GM21529 (cell line): ENCODE results near the gene DNAI2.

Experiments used
- ATAC-seq: cut with Tn5 transposase; IDR thresholded peaks from one replicate; pipeline ENCODE4 v1.9.1; 2021; ENCODE audit not compliant: unreplicated experiment

DNAI2 gene

DNA sequence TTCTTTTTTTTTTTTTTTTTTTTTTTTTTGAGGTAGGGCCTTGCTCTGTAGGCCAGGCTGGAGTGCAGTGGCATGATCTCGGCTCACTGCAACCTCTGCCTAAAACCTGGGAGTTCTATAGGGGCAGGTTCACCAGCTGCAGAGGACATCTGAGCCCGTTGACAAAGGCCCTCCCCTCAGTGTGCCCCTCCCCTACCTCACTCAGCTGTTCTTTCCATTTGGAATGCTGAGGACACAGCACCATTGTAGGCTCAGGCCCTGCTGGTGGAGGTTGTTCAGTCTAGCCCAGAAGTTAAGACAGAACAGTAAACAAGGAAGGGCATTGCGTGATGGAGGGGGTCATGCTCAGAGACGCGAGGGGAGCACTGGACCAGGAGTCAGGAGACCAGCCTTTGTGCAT lies 30.1 kb downstream of the DNAI2 start:
- no peak for ATAC-seq

GRCh38 chr17:74305865-74306654 lies 32.0 kb downstream of the DNAI2 start:
- no peak for ATAC-seq

DNA sequence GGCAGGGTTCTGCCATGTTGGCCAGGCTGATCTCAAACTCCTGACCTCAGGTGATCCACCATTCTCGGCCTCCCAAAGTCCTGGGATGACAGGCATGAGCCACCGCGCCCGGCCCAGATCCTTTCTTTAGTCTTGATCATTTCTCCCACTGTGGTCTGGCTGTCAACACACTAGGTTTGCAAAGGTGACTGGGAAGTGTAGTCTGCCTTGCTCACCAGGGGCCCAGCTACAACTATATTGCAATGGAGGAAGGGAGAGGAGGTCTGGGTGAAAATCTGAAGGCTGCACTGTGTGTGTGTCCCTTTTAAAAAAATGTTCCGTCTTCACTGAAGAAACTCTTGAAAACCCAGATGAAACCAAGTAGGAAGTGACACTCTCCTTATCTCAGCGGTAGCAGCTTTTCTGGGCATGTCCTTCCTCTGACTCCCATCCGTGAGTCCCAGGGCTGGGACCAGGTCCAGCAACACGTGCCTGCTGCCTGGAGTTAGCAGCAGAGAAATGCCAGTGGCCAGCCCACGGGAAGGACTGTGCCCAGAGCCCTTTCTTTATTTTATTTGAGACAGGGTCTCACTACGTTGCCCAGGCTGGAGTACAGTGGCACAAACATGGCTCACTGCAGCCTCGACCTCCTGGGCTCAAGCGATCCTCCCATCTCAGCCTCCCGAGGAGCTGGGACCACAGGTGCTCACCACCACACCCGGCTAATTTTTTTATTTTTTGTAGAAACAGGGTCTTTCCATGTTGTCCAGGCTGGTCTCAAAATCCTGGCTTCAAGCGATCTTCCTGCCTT lies 34.1 kb downstream of the DNAI2 start:
- ATAC-seq, result no peak

DNA sequence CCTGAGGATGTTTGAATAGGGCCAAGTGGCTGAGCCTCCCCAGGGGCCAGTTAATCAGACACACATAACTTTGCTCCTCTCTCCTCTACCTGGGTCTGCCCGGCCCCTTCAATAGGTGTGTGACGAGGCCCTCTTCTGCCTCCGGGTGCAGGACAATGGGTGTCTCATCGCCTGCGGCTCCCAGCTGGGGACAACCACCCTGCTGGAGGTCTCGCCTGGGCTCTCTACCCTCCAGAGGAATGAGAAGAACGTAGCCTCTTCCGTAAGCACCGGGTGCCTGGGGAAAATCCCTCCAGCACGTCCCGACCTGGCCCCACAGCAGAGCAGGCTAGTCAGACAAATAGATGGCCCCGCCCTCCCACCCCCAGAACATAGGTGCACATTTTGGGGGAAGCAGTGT lies 35.9 kb downstream of the DNAI2 start:
- ATAC-seq, result no peak

- ATAC-seq, result no peak
These were observed 40.8 kb downstream of the DNAI2 start for GRCh38 chr17:74314877-74315276.

DNA sequence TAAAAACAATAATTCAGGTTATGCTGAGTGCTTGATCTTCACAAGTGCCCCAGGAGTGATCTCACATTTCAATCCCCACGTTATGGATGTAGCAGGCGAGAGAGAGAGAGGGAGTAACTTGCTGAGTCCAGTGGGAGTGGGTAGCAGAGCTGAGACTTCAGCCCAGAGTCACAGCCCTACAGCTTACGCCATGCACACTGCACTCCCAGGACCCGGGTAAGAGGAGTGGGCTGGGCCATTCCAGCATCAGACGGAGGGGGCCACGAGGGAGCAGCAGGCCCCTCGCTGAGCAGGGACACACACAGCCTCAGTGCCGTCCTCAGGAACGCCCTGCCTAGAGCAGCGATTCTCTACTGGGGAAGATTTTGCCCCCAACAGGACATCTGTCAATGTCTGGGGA lies 42.2 kb downstream of the DNAI2 start:
- ATAC-seq, result no peak

DNA sequence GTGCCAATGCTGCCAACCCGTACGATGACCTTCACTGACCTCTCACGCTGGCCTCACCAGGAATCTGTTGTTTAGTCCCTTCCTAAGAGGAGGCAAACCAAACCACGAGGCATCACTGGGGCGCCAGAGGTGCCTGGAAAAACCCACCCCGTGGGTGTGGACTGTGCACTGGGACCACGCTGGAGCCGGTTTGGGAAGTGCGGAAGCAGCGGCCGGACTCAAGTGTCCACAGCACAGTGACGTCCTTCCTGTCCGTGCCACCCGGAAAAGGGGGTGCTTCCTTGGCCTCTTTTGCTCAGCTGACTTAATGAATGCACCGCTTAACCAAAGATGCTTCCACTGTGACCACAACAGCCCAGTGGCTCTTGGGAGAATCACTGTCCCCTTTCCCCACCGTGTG lies 43.0 kb downstream of the DNAI2 start:
- ATAC-seq, result no peak

DNA sequence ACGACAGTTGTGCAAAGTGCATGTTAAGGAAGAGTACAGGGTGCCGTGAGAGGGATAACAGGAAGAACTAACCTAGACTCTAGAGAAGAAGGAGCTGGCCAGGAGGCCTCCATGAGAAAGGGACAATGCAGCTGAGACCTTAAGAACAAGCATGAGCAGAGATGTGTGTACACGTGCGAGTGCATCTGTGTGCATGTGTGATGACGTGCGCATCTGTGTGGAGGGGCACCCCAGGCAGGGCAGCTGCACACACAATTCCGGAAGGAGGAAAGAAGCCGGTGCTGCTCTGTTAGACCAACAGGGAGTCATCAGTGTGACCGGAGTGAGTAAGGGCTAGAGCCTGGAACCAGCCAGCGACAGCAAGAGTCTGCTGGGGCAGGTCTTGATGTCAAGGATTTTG lies 44.4 kb downstream of the DNAI2 start:
- ATAC-seq, result no peak

- ATAC-seq, result no peak
These were observed 50.5 kb downstream of the DNAI2 start for GRCh38 chr17:74324521-74324920.

GRCh38 chr17:74325376-74325742 lies 51.3 kb downstream of the DNAI2 start:
- no peak for ATAC-seq

GRCh38 chr17:74325743-74326379 lies 51.8 kb downstream of the DNAI2 start, which contains the start of gene KIF19:
TSS of gene KIF19 (plus strand) at chr17:74326226. CDS start at chr17:74326350, 124 bp downstream.
- ATAC-seq, result peak; percentile 47

- no peak for ATAC-seq
These were observed 52.5 kb downstream of the DNAI2 start for GRCh38 chr17:74326506-74326905.

DNA sequence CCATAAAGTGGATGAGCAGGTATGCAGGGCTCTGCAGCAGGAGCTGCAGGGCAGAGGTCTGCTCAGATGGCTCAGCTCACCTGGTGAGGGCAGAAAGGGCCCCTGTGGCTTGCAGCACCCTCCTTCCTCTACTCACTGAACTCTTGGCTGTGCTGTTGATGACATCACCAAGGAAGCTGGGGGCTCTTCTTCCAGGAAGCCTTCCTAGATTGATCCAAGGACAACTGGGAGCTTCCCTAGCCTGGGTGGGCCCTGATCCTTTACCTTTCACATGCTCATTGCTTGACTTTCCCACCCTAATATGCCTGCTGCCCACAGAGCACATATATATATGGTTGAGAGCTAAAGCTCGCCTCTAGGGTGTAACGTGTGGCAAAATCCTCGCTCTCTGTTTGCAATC lies 54.5 kb downstream of the DNAI2 start:
- ATAC-seq, result no peak

DNA sequence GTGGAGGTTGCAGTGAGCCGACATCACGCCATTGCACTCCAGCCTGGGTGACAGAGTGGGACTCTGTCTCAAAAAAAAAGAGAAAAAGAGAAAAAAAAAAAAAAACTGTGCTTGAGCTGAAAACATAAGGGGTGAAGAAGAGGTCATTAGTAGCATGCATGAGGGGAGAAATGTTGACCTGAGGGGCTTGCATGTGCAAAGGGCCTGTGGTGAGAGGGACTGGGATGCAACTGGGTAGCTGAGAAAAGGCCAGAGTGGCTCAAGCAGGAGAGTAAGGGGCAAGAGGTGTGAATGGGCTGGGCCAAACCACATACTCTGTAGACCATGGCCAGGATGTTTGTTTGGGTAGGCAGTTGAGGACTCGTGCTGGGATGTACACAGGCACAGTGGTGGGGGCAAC lies 55.3 kb downstream of the DNAI2 start:
- ATAC-seq, result no peak

- no peak for ATAC-seq
These were observed 56.4 kb downstream of the DNAI2 start for GRCh38 chr17:74330446-74330845.

DNA sequence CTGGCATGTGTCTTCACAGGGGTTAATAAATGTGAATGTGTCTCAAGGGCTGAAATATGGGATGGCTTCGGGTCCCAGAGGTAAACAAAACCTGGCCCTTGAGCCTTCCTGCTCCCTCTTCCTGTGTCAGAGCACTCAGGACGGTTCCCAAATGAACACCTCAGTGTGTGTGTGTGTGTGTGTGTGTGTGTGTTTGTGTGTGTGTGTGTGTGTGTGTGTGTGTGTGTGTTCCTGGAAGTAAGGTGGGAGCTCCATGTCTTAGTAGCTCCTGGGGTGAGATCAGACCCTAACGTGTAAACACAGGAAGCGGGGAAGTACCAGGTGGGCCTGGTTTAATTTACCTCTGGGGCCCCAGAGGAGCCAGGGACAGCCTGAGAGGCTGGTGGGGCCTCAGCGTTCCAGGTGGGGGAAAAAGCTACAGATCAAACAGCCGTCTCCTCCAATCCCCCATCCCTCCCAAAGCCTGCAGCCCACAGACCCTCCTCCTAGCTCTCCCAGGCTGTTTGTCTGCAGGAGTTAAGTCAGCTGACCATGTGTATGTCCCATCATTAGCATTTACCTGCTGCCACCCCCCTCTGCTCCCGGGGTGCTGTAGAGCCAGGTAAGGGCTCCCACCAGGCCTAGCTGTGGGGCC lies 58.1 kb downstream of the DNAI2 start:
- no peak for ATAC-seq

- ATAC-seq, result no peak
These were observed 58.8 kb downstream of the DNAI2 start for GRCh38 chr17:74332763-74333283.

DNA sequence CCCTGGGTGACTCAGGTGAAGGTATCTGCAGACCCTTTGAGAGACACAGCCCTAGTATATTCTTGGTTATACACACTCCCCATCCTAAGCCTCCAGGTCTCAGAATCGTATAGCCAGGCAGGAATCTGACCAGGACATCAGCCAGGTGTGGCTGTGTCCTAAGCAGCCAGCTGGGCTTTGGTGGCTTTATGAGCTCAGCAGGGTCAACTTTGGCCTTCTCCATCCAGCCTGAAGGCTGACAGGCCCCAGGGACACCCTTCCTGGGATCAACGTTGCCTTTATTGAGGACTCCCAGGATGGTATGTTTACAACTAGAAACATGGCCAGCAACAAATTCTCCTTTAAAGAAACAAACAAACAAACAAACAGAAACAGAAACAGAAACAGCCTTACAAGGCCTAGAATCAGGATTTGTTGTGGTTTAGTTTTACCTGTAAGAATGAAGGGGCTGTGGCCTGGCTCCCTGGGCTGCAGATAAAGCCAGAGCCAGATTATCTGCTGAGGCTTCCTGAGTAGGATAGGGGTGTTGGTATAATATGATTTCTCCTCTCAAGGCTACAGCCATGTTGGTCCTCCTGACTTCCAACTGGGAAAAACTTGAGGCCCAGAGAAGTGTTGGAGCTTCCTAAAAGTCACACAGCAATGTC lies 60.5 kb downstream of the DNAI2 start:
- no peak for ATAC-seq

DNA sequence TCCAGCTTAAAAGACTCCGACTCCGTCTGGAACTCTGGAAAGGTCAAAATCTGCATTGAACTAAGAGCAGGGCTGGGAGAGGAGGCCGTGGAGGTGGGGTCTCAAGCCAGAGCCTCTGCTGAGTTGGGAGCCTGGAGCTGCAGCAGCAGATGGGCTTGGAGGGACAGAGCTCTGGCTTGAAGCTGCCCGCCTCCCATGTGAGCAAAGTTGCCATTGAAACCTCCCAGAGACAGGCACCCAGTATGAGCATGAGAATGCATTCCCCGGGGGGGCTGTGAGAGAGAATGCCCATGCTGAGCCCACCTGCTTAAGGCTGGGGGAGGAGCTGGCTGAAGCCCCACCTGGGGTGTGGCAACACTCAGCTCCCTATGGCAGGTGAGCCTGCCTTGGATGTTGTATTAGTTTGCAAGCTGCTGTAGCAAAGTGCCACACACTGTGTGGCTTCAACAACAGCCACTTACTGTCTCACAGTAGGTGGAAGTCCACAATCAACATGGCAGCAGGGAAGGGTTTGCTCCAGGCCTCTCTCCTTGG lies 61.6 kb downstream of the DNAI2 start:
- no peak for ATAC-seq

DNA sequence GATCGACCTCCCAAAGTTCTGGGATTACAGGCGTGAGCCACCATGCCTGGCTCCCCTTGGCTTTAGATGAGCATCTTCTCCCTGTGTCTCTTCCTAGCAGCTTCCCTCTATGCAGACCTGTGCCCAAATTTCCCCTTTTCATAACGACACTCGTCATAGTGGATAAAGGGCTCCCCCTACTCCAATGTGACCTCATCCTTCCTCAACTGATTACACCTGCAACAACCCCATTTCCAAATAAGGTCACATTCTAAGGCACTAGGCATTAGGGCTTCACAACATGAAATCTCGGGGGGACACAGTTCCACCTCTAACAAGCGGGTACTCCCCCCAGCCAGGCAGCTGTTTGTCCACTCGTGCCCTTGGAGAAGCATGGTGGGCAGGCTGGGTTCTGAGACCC lies 62.3 kb downstream of the DNAI2 start:
- no peak for ATAC-seq
